Mammary epithelial cell (primary cell): ENCODE results near the gene CKB.

Experiments
- EZH2 ChIP-seq: IDR thresholded peaks from 2 replicates; pipeline ENCODE4 v1.6.1; 2012; ENCODE audit warnings: low read length, inconsistent platforms, borderline replicate concordance
- TF ChIP-seq, protein P1 (sequence below), 2 donors: IDR thresholded peaks in 1 of 2; conservative IDR thresholded peaks in 1 of 2; 2 replicates each; pipeline ENCODE4 v1.5.1; 2011 to 2012; ENCODE audit warnings: inconsistent platforms in 2 of 2, low read length in 2 of 2, mild to moderate bottlenecking in 2 of 2, control low read depth in 1 of 2, low read depth in 1 of 2; ENCODE audit not compliant: insufficient read depth in 1 of 2; ENCODE audit errors: extremely low read depth in 1 of 2

DNA sequence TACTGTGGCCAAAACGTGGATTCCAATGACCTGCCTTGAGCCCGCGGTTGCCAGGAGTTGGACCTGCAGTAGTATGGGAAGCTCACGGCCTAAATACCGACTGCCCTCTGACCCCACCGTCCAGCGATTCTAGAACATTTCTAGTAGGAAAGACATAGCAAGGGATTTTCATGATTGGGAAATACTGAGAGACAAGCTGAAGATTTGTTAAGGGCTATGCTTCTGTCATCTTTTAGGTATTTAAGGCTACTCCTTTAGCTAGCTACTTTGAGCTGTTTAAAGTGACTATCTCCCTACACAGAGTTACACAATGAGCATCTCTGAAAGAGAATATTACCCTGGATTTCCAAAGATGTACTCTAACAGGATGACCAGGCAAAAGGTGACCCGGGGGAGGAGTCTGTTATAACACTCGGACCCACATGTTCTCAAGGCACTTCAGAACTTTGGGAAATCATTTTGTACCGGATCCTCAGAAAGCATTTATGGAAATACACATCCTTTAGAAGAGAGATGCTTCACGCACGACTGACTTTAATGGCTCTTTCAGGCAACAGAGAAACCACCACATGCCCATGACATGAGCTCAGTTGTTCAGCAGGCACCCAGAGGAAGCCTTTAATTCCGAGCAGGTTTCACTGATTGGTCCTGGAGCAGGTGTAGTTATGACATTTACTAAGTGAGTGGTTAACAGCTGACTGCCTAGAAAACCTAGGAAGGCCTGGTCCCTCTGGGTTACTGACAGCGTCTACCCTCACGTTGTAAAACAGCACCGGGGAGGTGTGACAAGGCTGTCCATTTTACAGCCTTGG, 35.6 kb upstream of the CKB start:
- TF ChIP-seq, protein P1, sequence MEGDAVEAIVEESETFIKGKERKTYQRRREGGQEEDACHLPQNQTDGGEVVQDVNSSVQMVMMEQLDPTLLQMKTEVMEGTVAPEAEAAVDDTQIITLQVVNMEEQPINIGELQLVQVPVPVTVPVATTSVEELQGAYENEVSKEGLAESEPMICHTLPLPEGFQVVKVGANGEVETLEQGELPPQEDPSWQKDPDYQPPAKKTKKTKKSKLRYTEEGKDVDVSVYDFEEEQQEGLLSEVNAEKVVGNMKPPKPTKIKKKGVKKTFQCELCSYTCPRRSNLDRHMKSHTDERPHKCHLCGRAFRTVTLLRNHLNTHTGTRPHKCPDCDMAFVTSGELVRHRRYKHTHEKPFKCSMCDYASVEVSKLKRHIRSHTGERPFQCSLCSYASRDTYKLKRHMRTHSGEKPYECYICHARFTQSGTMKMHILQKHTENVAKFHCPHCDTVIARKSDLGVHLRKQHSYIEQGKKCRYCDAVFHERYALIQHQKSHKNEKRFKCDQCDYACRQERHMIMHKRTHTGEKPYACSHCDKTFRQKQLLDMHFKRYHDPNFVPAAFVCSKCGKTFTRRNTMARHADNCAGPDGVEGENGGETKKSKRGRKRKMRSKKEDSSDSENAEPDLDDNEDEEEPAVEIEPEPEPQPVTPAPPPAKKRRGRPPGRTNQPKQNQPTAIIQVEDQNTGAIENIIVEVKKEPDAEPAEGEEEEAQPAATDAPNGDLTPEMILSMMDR (conservative IDR thresholded peaks at IDR 0.05 in 1 of 2, IDR thresholded peaks at IDR 0.05 in 1 of 2; ENCODE audit: extremely low read depth in 1 of 2, insufficient read depth in 1 of 2, low read depth in 1 of 2, low read length in 2 of 2) = no peak
- TF ChIP-seq EZH2 = no peak
